ENCODE data around the gene GJB4. TPM values are rescaled to one million over a fixed set of nuclear protein-coding genes. Genes with fewer than 3 reads are reported as not detected.

The GJB4 gene
- total RNA-seq, 1 experiment from 2014 or later = 0.07 TPM

- TF ChIP-seq, protein P1, sequence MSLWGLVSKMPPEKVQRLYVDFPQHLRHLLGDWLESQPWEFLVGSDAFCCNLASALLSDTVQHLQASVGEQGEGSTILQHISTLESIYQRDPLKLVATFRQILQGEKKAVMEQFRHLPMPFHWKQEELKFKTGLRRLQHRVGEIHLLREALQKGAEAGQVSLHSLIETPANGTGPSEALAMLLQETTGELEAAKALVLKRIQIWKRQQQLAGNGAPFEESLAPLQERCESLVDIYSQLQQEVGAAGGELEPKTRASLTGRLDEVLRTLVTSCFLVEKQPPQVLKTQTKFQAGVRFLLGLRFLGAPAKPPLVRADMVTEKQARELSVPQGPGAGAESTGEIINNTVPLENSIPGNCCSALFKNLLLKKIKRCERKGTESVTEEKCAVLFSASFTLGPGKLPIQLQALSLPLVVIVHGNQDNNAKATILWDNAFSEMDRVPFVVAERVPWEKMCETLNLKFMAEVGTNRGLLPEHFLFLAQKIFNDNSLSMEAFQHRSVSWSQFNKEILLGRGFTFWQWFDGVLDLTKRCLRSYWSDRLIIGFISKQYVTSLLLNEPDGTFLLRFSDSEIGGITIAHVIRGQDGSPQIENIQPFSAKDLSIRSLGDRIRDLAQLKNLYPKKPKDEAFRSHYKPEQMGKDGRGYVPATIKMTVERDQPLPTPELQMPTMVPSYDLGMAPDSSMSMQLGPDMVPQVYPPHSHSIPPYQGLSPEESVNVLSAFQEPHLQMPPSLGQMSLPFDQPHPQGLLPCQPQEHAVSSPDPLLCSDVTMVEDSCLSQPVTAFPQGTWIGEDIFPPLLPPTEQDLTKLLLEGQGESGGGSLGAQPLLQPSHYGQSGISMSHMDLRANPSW (CRISPR knock-in tag; conservative IDR thresholded peaks at IDR 0.05; ENCODE audit: low read depth) = no peak
- no peak for TF ChIP-seq EMX1 (CRISPR knock-in tag; IDR thresholded peaks at IDR 0.05)
- no peak for TF ChIP-seq ARID4B (CRISPR knock-in tag; IDR thresholded peaks at IDR 0.05; ENCODE audit: borderline replicate concordance)
- TF ChIP-seq NR2C2 (CRISPR knock-in tag; IDR thresholded peaks at IDR 0.05) = no peak
- TF ChIP-seq ZSCAN18 (CRISPR knock-in tag; IDR thresholded peaks at IDR 0.05) = no peak
- no peak for TF ChIP-seq ZMAT4 (CRISPR knock-in tag; IDR thresholded peaks at IDR 0.05)
- no peak for TF ChIP-seq ZNF532 (CRISPR knock-in tag; IDR thresholded peaks at IDR 0.05; ENCODE audit: borderline replicate concordance)
Observed at GRCh38 chr1:34743775-34744174, 15.8 kb upstream of the GJB4 start (continued).

DNA sequence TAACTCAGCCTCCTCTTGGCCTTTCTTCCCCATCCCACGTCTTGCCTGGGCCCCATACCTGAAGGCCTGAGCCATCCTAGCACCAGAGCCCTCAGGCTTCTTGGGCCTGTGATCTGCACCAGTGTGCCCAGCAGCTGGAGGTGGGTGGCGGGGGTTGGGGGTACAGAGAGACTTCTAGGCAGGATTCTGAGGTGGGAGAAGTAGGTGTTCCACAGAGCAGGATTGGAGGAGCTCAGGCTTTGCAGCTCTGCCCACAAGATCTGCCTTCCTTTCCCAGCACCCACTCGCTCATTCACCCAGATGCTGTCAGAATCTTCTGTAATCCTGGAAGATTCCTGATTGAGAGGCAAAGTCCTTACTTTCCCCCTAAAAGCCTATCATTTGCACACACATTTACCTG, 14.7 kb upstream of the GJB4 start:
- no peak for DNase-seq (ENCODE audit: low spot score)
- H3K36me3 Mint-ChIP-seq = no peaks in the 10 kb centered on the region
- ChIA-PET CTCF (interaction anchor here (1.4 to 2.6 kb wide), 2 partner anchors 37 to 107 kb away, joined by 3 to 24 read pairs; partner anchors contain the start of gene GJB3), POLR2A (no interaction called here)
- TF ChIP-seq RELA (CRISPR knock-in tag; IDR thresholded peaks at IDR 0.05; ENCODE audit: borderline replicate concordance) (no peak), ETV6 (CRISPR knock-in tag; IDR thresholded peaks at IDR 0.05) (no peak), SP1 (CRISPR knock-in tag; conservative IDR thresholded peaks at IDR 0.05) (no peak), NFYB (CRISPR knock-in tag; conservative IDR thresholded peaks at IDR 0.05; ENCODE audit: low read depth) (no peak), CBFB (CRISPR knock-in tag; IDR thresholded peaks at IDR 0.05; ENCODE audit: low read depth) (no peak), TEAD4 (CRISPR knock-in tag; IDR thresholded peaks at IDR 0.05) (no peak), ZNF232 (CRISPR knock-in tag; IDR thresholded peaks at IDR 0.05) (no peak), FOXK1 (CRISPR knock-in tag; IDR thresholded peaks at IDR 0.05) (no peak)
- TF ChIP-seq, protein P2, sequence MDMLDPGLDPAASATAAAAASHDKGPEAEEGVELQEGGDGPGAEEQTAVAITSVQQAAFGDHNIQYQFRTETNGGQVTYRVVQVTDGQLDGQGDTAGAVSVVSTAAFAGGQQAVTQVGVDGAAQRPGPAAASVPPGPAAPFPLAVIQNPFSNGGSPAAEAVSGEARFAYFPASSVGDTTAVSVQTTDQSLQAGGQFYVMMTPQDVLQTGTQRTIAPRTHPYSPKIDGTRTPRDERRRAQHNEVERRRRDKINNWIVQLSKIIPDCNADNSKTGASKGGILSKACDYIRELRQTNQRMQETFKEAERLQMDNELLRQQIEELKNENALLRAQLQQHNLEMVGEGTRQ (CRISPR knock-in tag; IDR thresholded peaks at IDR 0.05) = no peak
- H3K27me3 Mint-ChIP-seq (ENCODE audit: low read depth) = peaks cover 8% of the 10 kb centered on the region
- no peaks in the 10 kb centered on the region for H3K9me3 Mint-ChIP-seq
- no peak for ATAC-seq
- no peak overlapping the region for H3K27ac Mint-ChIP-seq
- H3K4me3 Mint-ChIP-seq = no peak overlapping the region
- H3K4me1 Mint-ChIP-seq = peaks cover 14% of the 10 kb centered on the region
